ENCODE results near the gene BICD2.

GRCh38 chr9:92808726-92809451, 44.3 kb upstream of the BICD2 start:
- TF ChIP-seq ARNTL (CRISPR knock-in tag; IDR thresholded peaks at IDR 0.05; ENCODE audit: borderline replicate concordance, low read depth) (no peak), PPARA (CRISPR knock-in tag; IDR thresholded peaks at IDR 0.05; ENCODE audit: borderline replicate concordance) (no peak), GLIS3 (CRISPR knock-in tag; IDR thresholded peaks at IDR 0.05) (no peak), ISL1 (CRISPR knock-in tag; IDR thresholded peaks at IDR 0.05) (no peak), ZC3H10 (CRISPR knock-in tag; IDR thresholded peaks at IDR 0.05) (no peak), CSDC2 (CRISPR knock-in tag; IDR thresholded peaks at IDR 0.05) (no peak), TCF4 (CRISPR knock-in tag; IDR thresholded peaks at IDR 0.05; ENCODE audit: borderline replicate concordance) (no peak), ESRRG (CRISPR knock-in tag; IDR thresholded peaks at IDR 0.05) (no peak), OSR1 (CRISPR knock-in tag; IDR thresholded peaks at IDR 0.05) (no peak), ZFP3 (CRISPR knock-in tag; IDR thresholded peaks at IDR 0.05) (no peak), ZNF8 (CRISPR knock-in tag; IDR thresholded peaks at IDR 0.05) (no peak), TSHZ2 (CRISPR knock-in tag; IDR thresholded peaks at IDR 0.05) (no peak), PATZ1 (CRISPR knock-in tag; IDR thresholded peaks at IDR 0.05; ENCODE audit: borderline replicate concordance) (no peak), ZFP30 (CRISPR knock-in tag; IDR thresholded peaks at IDR 0.05) (no peak)

All from SK-N-SH treated with all-trans-retinoic acid at 6 μM for 48 hours (cell line).